ENCODE results near the gene PTH2R.

GRCh38 chr2:208359632-208359986, 47.0 kb upstream of the PTH2R start:
- TF ChIP-seq GATA2 (IDR thresholded peaks at IDR 0.05; ENCODE audit: low read depth, low read length) (no peak), GATA3 (IDR thresholded peaks at IDR 0.05; ENCODE audit: low read depth, low read length) (no peak)
